Gastrocnemius medialis (tissue), 4 donors: Measurements from ENCODE around the gene MRTFA. TPM values are rescaled to one million over a fixed set of nuclear protein-coding genes. Genes with fewer than 3 reads are reported as not detected.
A peak's percentile ranks its signal among the peaks of the same experiment; 100 is the strongest.

Experiments used
- ATAC-seq, 2 donors: fragments of 150-250 bp; one replicate each; pipeline ENCODE4 v1.9.1; 2016
- DNase-seq, 2 donors: peaks; one replicate each; pipeline ENCODE4 v3.0.0-alpha.2; 2019
- H3K27ac ChIP-seq, 4 donors: fragments of 200-600 bp; sonication (generic); 1 replicate in 1 of 4; 2 replicates in 3 of 4; pipeline ENCODE4 v1.5.1; 2016 to 2018; ENCODE audit warnings: mild to moderate bottlenecking in 2 of 4, moderate library complexity in 1 of 4
- H3K27me3 ChIP-seq, 3 donors: fragments of 200-600 bp; sonication (generic) in 2 of 3; 1 replicate in 1 of 3; 2 replicates in 2 of 3; pipeline versions ENCODE4 v1.5.1 to v1.6.0; 2016 to 2019; ENCODE audit warnings: mild to moderate bottlenecking in 1 of 3, moderate library complexity in 1 of 3
- H3K36me3 ChIP-seq, 2 donors: fragments of 200-600 bp; sonication (generic) in 1 of 2; one replicate each; pipeline ENCODE4 v1.5.1; 2017 to 2018
- H3K4me1 ChIP-seq, 2 donors: fragments of 200-600 bp; sonication (generic) in 1 of 2; one replicate each; pipeline ENCODE4 v1.5.1; 2016 to 2017; ENCODE audit warnings: mild to moderate bottlenecking in 2 of 2
- H3K4me3 ChIP-seq, 4 donors: fragments of 200-600 bp; sonication (generic) in 3 of 4; 1 replicate in 1 of 4; 2 replicates in 3 of 4; pipeline ENCODE4 v1.5.1; 2016 to 2019; ENCODE audit warnings: mild to moderate bottlenecking in 2 of 4
- H3K9me3 ChIP-seq, 3 donors: fragments of 200-600 bp; sonication (generic) in 2 of 3; 1 replicate in 1 of 3; 2 replicates in 2 of 3; pipeline ENCODE4 v1.5.1; 2016 to 2019
- POLR2A ChIP-seq, 2 donors: fragments of 450-650 bp; IDR thresholded peaks; one replicate each; pipeline ENCODE4 v1.6.1; 2017; ENCODE audit warnings: antibody characterized with exemption in 2 of 2, mild to moderate bottlenecking in 2 of 2, moderate library complexity in 2 of 2
- in situ Hi-C, 4 donors: fragments of 200-750 bp; cut with MboI; loops; one replicate each; pipeline versions ENCODE4 v1.15.0 to v1.8.0; 2017; ENCODE audit warnings: low sequenced_read_pairs in 4 of 4
- intact Hi-C: fragments of 100-400 bp; cut with DNase I; formaldehyde crosslinking; loops from one replicate; pipeline ENCODE4 v1.15.1; 2023; ENCODE audit warnings: low total_unique reads
- total RNA-seq, 4 donors: library from RNA; depleted of rRNA; stranded (reverse); fragments of >200 nt; gene quantifications; one replicate each; pipeline versions ENCODE4 v1.1.0 to v1.2.3, GENCODE V29; 2016
- TF ChIP-seq, protein P1 (sequence below), 5 experiments: fragments of 450-650 bp in 3 of 5; fragments of 200-600 bp in 2 of 5; sonication (generic) in 2 of 5; IDR thresholded peaks in 4 of 5; conservative IDR thresholded peaks in 1 of 5; 1 replicate in 4 of 5; 2 replicates in 1 of 5; pipeline ENCODE4 v1.5.1; 2016 to 2019; ENCODE audit warnings: antibody characterized with exemption in 5 of 5, mild to moderate bottlenecking in 3 of 5, moderate library complexity in 3 of 5

Gene MRTFA
- total RNA-seq, 4 donors from 2014 or later, result 13.7 to 31.3 (median 22.2) TPM

DNA sequence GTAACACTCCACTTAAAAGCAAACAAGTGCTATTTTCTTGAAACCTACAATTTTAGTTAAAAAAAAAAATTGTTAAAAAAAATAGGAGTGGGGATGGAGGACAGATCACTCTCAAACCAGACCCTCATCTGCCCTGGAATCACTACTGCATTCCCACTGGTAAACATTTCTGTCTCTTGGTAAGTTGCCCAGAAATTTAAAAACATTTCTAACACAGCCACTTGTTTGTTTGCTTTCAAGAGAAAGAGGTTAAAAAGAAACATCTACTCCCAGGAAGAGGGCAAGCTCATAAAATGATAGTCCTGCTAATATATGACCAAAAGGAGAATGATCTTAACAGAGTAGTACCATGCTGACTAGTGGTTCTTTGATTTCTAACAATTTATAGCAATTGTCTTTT is 182.8 kb downstream of the MRTFA start:
- intact Hi-C loops (no loop called here), in situ Hi-C loops (no loop called here)
- Histone ChIP-seq H3K9me3 (no peaks in the 10 kb centered on the region), H3K27me3 (no peaks in the 10 kb centered on the region), H3K27ac (no peak overlapping the region), H3K4me1 (peaks cover 36 to 51% of the 10 kb centered on the region in 2 donors), H3K36me3 (no peaks in the 10 kb centered on the region), H3K4me3 (no peak overlapping the region)
- no peak for ATAC-seq
- TF ChIP-seq, protein P1, sequence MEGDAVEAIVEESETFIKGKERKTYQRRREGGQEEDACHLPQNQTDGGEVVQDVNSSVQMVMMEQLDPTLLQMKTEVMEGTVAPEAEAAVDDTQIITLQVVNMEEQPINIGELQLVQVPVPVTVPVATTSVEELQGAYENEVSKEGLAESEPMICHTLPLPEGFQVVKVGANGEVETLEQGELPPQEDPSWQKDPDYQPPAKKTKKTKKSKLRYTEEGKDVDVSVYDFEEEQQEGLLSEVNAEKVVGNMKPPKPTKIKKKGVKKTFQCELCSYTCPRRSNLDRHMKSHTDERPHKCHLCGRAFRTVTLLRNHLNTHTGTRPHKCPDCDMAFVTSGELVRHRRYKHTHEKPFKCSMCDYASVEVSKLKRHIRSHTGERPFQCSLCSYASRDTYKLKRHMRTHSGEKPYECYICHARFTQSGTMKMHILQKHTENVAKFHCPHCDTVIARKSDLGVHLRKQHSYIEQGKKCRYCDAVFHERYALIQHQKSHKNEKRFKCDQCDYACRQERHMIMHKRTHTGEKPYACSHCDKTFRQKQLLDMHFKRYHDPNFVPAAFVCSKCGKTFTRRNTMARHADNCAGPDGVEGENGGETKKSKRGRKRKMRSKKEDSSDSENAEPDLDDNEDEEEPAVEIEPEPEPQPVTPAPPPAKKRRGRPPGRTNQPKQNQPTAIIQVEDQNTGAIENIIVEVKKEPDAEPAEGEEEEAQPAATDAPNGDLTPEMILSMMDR (IDR thresholded peaks at IDR 0.05 in 4 of 5, conservative IDR thresholded peaks at IDR 0.05 in 1 of 5), result no peak
- TF ChIP-seq POLR2A (IDR thresholded peaks at IDR 0.05), result no peak
- DNase-seq, result no peak

DNA sequence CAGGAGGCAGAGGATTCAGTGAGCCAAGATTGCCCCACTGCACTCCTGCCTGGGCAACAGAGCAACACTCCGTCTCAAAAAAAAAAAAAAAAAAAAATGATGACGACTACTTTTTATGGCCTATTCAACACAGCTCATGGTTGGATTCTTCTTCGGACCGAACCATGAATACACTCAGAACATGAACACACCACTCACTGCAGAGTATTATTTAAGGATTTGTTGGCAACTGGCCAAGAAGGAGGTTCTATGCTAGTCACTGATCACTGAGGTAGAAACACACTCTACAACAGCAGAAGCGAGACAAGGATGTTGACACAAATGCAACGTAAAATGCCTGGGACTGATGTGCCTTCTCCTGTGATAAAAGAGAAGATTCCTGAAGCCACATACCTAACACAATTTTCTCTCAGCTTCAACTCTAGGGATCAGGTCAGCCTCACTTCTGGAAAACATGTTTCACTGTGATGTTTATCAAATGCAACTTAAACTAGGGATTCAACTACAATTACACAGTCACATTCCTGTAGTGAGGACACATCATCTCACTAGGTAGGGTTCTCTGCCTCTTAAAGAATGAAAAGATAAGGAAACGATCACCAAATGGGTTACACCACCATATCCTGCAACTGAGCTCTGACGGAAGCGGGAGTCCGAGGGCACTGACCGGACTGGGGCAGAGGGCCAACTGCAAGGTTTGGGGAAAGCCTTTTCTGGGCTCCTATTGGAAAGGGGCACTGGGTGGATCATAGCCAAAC is 183.6 kb downstream of the MRTFA start:
- H3K27me3 ChIP-seq, result no peaks in the 10 kb centered on the region
- DNase-seq (no peak), ATAC-seq (no peak)
- H3K9me3 ChIP-seq, result no peaks in the 10 kb centered on the region
- H3K36me3 ChIP-seq, result no peaks in the 10 kb centered on the region
- intact Hi-C loops (no loop called here), in situ Hi-C loops (no loop called here)
- no peak for TF ChIP-seq POLR2A (IDR thresholded peaks at IDR 0.05)
- TF ChIP-seq, protein P1 (IDR thresholded peaks at IDR 0.05 in 4 of 5, conservative IDR thresholded peaks at IDR 0.05 in 1 of 5), result no peak
- no peak overlapping the region for H3K4me3 ChIP-seq
- peak overlapping the region in 1 of 4 donors; percentile 6 for H3K27ac ChIP-seq
- peaks cover 43 to 51% of the 10 kb centered on the region in 2 donors for H3K4me1 ChIP-seq

DNA sequence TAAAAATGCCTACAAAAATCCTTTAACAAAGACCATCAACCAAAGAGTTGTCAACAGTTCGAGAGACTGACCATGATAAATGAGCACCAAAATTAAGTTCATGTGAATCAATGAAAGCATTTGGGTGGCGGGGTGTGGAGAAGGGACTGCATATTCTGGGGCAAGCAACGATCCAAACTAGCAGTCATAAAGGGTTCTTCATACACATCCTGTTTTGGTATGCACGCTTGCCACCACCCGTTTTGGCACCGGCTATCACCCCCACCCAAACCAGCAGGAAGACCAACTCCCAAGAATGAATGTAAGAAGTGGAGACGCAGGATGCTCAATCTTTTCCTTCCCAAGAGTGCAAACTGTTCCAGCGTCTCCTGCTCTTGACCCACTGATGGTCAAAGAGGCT is 185.3 kb downstream of the MRTFA start:
- Histone ChIP-seq H3K27me3 (no peaks in the 10 kb centered on the region), H3K36me3 (no peaks in the 10 kb centered on the region), H3K27ac (no peak overlapping the region), H3K4me3 (no peak overlapping the region), H3K9me3 (no peaks in the 10 kb centered on the region), H3K4me1 (peaks cover 43 to 47% of the 10 kb centered on the region in 2 donors)
- intact Hi-C loops (no loop called here), in situ Hi-C loops (no loop called here)
- TF ChIP-seq POLR2A (IDR thresholded peaks at IDR 0.05), result no peak
- TF ChIP-seq, protein P1 (IDR thresholded peaks at IDR 0.05 in 4 of 5, conservative IDR thresholded peaks at IDR 0.05 in 1 of 5), result no peak
- ATAC-seq (no peak), DNase-seq (no peak)

DNA sequence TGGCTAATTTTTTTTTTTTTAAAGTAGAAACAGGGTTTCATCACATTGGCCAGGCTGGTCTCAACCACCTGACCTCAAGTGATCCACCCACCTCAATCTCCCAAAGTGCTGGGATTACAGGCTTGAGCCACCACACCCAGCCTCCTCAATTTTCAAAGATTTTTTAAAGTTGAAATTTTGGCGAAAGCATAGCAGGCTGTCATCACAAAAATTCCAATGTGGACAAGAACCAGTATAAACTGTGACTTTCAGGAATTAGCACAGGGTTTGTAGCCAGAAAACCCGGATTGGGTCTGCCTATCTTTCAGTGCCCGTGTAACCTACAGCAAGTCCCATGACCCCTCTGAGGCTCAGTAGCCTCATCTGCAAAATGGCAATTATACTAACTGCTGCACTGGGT is 185.9 kb downstream of the MRTFA start:
- H3K9me3 ChIP-seq, result no peaks in the 10 kb centered on the region
- in situ Hi-C loops (no loop called here), intact Hi-C loops (no loop called here)
- no peaks in the 10 kb centered on the region for H3K36me3 ChIP-seq
- H3K27ac ChIP-seq, result no peak overlapping the region
- H3K27me3 ChIP-seq, result no peaks in the 10 kb centered on the region
- TF ChIP-seq POLR2A (IDR thresholded peaks at IDR 0.05), result no peak
- TF ChIP-seq, protein P1 (IDR thresholded peaks at IDR 0.05 in 4 of 5, conservative IDR thresholded peaks at IDR 0.05 in 1 of 5), result no peak
- peaks cover 43 to 48% of the 10 kb centered on the region in 2 donors for H3K4me1 ChIP-seq
- ATAC-seq (no peak), DNase-seq (no peak)
- H3K4me3 ChIP-seq, result no peak overlapping the region
